GM19043 (cell line): ENCODE measurements around the gene ELAVL3.
"Not testable (repeated sequence)": the region's sequence is repeated elsewhere in the genome, so short reads cannot be mapped to it uniquely, and the experiment has no call there.

Experiments
- ATAC-seq: cut with Tn5 transposase; IDR thresholded peaks from one replicate; pipeline ENCODE4 v1.9.1; 2021; ENCODE audit warnings: low read depth; ENCODE audit not compliant: unreplicated experiment

The ELAVL3 gene

DNA sequence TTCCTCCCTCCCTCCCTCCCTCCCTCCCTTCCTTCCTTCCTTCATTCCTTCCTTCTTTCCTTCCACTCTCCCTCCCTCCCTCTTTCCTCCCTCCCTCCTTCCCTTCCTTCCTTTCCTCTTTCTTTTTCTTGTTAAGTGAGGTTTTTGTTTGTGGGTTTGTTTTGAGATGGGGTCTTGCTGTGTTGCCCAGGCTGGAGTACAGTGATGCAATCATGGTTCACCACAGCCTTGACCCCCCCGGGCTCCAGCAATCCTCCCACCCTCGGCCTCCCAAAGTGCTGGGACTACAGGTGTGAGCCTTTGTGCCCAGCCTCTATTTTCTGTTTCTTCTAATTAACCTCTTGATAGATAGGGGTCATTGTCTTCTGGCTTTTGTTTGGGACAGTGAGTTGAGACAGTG, 19.4 kb downstream of the ELAVL3 start:
- ATAC-seq = no peak

- no peak for ATAC-seq
Measured at GRCh38 chr19:11460207-11460606, 20.6 kb downstream of the ELAVL3 start.

DNA sequence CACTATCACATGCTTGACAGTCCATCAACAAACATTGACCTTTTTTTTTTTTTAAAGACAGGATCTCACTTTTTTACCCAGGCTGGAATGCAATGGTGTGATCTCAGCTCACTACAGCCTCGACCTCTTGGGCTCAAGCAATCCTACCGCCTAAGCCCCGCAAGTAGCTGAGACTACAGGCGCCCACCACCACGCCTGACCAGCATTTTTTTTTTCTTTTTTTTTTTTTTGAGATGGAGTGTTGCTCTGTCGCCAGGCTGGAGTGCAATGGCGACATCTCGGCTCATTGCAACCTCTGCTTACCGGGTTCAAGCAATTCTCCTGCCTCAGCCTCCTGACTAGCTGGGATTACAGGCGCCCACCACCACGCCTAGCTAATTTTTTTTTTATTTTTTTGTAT, 21.9 kb downstream of the ELAVL3 start:
- ATAC-seq = not testable (repeated sequence)

DNA sequence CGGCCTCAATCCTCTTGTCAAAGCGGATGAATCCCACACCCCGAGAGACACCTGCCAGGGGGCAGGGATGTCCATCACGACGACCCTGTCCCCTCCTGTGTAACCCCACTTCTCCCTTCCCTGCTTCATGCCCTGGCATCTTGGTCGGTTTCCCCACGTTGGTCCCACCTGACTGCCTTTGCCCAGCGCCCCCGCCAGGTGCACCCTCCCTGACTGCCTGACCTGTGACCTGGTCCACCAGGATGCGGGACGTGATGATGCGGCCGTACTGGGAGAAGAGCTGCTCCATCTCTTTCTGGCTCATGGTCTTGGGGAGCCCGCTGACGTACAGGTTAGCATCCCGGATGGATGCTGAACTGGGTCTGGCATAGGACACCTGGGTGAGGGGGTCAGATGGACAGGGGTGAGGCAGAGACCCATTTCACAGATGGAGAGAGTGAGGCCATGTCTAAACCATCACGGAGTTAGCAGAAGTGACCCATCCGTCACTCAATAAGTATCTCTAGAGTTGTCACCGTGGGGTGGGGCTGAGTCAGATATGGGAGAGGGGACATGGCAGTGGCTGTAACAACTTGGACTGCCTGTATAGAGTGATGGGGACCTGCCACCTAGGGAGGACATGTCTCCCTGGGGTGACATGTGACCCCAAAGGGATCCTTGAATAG, 22.5 kb downstream of the ELAVL3 start:
- ATAC-seq = no peak

DNA sequence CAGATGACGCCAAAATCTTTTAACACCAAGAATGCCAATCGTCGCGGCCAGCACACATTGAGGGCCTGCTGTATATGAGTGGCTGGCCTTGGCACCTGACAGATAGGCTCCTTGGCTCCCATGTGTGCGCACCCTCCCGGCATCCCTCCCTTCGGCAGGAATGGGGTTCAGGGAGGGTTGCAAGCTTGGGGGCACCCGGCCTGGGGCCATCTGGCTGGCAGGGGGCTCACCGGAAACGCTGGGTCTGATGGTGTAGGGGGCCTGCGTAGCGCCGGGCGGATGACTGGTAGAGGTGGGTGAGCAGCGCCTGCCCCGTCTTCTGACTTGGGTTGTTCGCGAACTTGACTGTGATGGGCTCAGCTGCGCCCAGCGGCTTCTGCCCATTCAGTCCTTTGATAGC, 23.0 kb downstream of the ELAVL3 start:
- ATAC-seq = no peak

GRCh38 chr19:11457115-11457514, 23.7 kb downstream of the ELAVL3 start:
- no peak for ATAC-seq

DNA sequence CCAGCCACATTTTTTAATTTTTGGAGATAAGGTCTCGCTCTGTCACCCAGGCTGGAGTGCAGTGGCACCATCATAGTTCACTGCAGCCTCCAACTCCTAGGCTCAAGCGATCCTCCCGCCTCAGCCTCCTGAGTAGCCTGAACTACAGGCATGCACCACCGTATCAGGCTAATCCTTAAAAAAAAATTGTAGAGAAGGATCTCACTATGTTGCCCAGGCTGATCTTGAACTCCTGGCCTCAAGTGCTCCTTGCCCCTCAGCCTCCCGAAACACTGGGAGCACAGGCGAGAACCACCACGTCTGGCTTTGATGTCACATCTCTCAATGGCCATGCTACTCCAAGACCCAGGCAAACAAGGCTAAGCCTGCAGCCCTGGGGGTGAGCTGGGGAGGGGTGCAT, 24.2 kb downstream of the ELAVL3 start:
- no peak for ATAC-seq

- ATAC-seq = not testable (repeated sequence)
Measured at GRCh38 chr19:11455233-11455554, 25.7 kb downstream of the ELAVL3 start.

- ATAC-seq = no peak
Measured at GRCh38 chr19:11453468-11454341, 27.1 kb downstream of the ELAVL3 start.

- ATAC-seq = no peak
Measured at GRCh38 chr19:11452620-11453310, 28.1 kb downstream of the ELAVL3 start.

DNA sequence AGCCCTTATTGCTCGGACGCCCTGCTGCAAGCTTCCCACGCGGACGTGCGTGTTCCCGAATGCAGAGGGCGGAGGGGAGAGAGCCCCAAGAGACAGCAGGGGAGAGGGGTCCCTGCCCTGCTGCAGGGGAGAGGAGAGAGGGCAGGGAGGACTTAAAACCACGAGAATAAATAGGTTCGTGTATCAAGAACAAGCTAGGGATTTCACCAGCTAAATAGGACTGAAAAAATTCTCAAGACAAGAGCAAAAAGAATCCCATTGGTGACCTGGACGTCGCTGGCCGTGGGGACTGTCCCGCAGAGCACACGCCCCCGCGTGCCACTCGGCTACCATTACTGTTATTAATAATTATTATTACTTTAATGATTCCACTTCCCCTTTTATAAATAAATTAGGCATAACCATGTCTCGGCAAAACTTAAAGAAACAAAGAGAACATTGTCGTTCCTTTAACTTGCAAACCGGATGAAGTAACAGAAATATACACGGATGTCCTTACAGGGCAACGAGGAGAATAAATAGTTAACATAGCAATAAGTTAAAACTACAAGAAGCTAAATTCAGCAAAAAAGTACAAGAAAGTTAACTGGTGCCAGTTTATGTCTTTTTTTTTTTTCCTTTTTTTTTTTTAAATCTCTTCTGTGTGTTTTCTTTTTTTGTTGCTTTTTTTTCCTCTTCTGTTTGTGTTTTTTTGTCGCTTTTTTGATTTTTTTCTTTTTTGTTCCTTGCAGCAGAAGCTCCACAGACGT, 28.8 kb downstream of the ELAVL3 start:
- ATAC-seq = no peak

DNA sequence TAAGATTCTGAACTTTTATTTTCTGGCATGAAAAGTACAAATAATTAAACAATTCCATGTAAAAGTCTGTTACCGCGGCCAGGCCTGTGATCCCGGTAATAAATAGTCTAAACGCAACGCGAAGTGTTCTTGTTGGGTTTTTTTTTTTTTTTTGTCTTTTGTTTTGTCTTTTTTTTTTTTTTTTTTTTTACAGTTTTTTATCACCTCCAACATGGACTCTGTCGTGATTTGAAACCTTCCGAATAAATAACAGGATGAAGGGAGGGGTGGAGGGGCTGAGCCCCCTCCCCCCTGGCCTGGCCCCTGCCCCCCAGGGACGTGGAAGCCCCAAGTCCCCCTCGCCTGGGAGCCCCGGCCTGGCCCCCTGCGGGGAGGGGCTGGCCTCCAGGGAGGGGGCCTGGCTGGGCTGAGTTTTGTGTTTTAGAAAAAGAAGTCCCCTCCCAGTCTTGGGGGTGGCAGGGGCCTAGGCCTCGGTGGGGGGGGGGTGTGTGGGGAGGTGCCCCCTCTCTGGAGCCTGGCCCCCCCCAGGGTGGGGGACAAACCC, 29.4 kb downstream of the ELAVL3 start:
- ATAC-seq = no peak

DNA sequence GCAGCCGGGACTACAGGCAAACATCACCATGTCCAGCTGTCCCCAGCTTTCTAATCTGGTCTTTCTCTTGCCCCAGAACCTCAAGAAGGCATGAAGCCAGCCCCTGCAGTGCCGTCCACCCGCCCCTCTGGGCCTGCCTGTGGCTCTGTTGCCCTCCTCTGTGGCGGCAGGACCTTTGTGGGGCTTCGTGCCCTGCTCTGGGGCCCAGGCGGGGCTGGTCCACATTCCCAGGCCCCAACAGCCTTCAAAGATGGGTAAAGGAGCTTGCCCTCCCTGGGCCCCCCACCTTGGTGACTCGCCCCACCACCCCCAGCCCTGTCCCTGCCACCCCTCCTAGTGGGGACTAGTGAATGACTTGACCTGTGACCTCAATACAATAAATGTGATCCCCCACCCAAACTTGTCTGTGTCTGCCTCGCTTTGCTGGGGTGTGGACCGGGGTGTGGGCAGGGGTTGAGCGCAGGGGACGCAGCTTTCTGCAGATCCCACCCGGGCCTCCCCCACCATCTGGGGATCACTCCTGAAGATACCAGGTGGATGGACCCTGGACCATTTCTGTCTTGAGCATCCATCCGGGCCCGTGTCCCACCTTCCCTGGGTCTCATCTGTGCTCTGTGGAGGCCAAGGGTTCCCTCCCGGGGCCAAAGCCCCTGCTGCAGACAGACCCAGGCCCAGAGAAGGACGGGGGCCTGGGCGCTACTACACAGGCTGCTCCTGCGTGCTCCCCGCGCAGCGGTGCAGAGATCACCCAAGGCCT, 30.1 kb downstream of the ELAVL3 start:
- ATAC-seq = no peak

GRCh38 chr19:11448923-11449554, 31.8 kb downstream of the ELAVL3 start:
- ATAC-seq = no peak

DNA sequence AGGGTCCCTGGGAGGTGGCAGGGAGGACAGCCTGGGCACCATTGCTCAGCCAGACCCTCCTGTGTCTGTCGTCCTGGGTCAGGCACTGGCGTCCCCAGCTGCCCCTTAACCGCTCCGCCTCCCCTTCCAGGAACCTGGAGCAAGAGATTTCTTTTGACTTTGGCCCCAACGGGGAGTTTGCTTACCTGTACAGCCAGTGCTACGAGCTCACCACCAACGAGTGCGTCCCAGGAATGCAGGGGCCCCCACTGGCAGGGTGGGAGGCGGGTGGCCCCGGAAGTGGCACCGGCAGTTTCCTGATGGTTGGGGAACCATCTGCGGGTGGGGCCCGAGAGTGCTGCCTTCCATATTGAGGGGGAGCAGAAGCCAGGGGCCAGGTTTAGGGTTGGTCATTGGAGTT, 32.4 kb downstream of the ELAVL3 start:
- ATAC-seq = no peak

GRCh38 chr19:11447347-11448262, 33.2 kb downstream of the ELAVL3 start:
- ATAC-seq = no peak

- no peak for ATAC-seq
Measured at GRCh38 chr19:11446652-11447301, 34.1 kb downstream of the ELAVL3 start.

DNA sequence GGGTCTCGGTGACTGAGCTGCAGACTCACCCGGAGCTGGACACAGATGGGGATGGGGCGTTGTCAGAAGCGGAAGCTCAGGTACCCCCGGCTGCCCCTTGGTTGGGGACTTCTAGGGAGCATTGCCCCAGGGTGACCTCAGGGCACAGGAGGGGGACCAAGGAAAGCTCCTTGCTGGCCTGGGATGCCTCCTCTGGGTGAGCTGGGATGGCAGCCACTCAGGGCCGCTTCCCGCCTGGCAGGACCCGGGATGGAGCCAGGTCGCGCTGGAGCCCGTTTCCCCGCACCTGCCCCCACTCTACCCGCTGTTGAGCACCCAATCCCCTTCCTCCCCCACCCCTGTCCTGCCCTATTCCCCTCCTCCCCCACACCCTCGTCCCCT, 34.6 kb downstream of the ELAVL3 start:
- no peak for ATAC-seq
